GM12872 (cell line): Measurements from ENCODE around the gene IFIT2.

Experiments used
- TF ChIP-seq, protein P1 (sequence below): IDR thresholded peaks from 3 replicates; pipeline ENCODE4 v1.5.1; 2011; ENCODE audit warnings: low read depth, mild to moderate bottlenecking, low read length, moderate library complexity; ENCODE audit not compliant: insufficient read depth

IFIT2 gene

DNA sequence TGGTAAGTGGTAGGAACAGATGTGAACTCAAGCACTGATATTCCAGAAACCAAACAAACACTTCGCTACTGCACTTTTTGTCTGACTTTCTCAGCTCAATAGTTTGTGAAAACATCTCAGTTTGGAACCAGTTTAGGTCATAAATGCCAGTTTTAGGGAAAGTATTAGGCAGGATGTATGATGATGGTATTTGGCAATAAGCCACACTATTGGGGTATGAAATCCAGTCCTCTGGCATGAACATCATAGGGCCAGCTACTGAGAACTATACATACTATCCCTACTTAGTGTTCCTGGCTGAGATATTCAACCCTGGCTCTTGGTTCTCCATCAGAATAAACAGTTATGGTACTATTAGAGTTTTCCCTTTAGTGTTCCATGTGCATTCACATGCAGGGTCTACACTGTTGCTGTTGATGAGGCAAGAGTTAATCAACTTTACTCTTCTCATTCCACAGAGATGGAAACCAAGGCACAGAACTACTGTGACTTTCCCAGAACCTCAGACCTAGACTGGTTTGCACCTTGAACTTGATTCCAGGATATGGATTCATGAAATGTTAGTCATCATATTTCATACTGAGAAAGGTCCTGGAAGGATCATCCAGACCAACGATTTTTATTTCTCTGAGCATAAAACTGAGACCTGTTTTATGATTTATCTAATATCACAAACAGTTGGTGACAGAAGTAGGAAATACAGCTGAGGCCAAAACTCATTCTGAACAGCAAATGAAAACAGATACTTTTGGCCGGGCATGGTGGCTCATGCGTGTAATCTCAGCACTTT, 20.0 kb upstream of the IFIT2 start:
- TF ChIP-seq, protein P1, sequence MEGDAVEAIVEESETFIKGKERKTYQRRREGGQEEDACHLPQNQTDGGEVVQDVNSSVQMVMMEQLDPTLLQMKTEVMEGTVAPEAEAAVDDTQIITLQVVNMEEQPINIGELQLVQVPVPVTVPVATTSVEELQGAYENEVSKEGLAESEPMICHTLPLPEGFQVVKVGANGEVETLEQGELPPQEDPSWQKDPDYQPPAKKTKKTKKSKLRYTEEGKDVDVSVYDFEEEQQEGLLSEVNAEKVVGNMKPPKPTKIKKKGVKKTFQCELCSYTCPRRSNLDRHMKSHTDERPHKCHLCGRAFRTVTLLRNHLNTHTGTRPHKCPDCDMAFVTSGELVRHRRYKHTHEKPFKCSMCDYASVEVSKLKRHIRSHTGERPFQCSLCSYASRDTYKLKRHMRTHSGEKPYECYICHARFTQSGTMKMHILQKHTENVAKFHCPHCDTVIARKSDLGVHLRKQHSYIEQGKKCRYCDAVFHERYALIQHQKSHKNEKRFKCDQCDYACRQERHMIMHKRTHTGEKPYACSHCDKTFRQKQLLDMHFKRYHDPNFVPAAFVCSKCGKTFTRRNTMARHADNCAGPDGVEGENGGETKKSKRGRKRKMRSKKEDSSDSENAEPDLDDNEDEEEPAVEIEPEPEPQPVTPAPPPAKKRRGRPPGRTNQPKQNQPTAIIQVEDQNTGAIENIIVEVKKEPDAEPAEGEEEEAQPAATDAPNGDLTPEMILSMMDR, result no peak

DNA sequence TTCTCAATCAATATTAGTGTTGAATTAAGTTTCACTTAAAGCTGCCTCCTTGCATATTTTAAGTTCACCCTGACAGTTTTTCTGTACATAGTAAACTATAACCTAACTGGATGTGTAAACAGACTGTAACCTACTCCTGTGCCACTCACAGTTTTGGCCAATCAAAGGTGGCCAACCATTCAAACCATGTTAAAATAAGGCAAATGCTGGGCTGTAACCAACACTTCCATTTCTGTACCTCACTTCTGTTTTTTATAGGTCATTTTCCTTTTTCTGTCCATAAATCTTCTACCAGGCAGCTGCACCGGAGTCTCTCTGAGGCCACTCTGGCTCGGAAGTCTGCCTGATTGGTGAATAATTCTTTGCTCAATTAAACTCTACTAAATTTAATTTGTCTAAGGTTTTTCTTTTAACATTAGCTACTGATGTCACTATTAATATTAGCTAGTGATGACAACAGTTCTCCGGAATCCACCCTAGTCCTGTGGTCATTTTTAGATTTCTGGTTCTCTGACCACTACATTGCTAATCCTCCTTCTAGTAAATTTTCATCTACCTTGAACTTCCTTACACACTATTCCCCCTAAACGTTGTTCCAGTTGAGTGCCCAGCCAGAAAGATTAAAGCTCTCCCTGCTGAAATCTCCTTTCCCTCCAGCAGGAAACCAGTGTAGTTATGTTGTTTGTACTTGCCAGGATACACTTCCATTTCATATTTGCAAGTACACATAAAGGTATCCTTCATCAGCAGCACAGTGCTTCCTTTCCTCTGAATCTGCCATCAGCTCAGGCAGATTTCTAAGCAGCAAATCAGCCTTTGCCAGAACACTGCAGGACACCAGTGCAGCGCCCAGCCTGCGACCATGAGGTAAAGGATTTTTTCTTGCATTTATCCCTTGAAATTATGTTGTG, 18.6 kb upstream of the IFIT2 start:
- TF ChIP-seq, protein P1, result no peak

DNA sequence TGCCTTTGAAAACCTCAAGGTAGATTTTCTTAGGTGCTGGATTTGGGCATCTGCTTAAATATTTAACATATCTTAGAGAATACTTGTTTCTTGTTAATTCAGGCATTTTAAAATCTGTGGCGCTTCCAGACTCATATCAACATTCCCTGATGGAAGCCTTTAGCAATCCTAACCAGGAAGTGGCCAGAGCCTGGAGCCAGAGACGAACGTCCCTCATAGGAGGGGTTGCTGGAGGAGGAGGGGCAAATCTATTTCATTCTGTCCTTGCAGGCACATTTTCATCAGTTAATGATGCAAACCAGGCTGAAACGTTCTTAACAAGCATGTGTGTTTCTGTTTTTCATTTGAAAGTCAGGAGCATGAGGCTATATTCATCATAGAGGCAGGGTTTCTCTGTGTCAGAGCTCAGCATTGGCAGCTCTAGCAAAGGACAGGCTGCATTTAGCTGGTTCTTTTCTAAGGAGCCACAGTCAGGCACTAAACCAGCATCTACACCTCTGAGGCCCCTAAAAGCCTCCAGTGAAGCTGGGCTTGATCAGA, 17.8 kb upstream of the IFIT2 start:
- TF ChIP-seq, protein P1, result no peak

DNA sequence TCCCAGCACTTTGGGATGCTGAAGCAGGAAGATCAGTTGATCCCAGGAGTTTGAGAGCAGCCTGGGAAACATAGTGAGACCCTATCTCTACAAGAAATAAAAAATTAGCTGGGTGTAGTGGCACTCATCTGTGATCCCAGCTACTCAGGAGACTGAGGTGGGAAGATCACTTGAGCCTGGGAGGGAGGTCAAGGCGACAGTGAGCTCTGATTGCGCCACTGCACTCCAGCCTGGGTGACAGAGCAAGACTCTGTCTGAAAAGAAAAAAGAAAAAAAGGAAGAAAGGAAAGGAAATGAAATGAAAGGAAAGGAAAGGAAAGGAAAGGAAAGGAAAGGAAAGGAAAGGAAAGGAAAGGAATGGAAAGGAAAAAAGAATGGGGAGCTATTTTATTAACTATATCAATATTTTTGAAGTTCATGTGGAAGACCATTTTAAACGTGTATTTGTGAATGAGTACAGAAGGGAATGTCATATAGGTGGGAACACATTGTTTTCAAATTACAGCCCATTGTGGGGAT, 7.1 kb upstream of the IFIT2 start:
- TF ChIP-seq, protein P1, result no peak

DNA sequence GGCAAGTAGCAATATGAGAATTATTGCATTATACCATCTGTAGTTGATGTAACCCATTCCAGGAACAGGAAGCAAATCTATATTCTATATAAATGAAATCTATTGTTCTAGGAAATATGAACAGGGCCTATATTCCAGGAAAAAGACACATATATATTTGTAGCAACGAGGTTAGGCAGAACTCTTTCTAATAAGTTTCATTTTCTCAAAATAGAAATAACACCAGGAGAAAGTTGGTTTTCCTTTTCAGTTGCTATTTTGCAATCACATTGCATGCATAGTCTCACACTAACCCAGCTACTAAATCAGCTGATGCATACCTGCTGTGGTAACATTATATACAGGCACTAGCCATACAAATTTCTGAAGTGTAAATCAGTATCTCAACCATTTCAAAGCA, 6.2 kb upstream of the IFIT2 start:
- TF ChIP-seq, protein P1, result no peak

DNA sequence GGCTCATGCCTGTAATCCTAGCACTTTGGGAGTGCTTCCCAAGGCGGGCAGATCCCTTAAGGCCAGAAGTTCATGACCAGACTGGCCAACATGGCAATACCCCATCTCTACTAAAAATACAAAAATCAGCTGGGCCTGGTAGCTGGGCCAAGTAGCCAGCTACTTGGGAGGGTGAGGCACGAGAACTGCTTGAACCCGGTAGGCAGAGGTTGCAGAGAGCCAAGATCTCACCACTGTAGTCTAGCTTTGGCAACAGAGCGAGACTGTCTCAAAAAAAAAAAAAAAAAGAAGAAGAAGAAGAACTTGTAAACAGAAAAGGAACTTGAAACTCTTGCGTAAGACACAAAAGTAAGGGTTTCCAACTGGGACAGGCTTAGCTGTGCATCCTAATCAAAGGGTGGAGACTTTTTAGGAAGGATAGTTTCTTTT, 5.6 kb upstream of the IFIT2 start:
- TF ChIP-seq, protein P1, result no peak

DNA sequence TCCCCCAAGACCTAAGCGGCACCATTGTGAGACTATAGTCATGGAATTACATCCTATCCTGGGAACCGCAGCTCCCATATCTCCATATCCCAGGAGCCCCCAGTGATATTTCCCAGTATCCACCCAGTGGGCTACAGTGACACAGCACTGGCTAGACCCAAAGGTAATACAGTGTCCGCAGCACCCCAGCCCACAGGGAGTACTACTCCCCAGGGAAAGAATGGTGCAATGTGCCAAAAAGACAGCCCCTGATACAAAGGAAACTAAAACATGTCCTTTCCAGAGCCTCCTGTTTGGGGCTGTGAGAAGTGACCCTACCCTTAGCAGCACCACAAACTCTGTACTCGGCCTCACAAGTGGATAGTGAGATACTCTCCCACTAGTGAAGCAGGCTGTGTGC, 4.5 kb upstream of the IFIT2 start:
- TF ChIP-seq, protein P1, result no peak
